Aorta (tissue), 5 donors: ENCODE data around the gene MTUS2. TPM values are rescaled to one million over a fixed set of nuclear protein-coding genes. Genes with fewer than 3 reads are reported as not detected.
"Not testable (repeated sequence)": the region's sequence is repeated elsewhere in the genome, so short reads cannot be mapped to it uniquely, and the experiment has no call there.

Experiments
- ATAC-seq: fragments of 200-7000 bp; cut with Tn5 transposase; one replicate; pipeline ENCODE4 v1.9.1; 2022; ENCODE audit warnings: moderate library complexity; ENCODE audit not compliant: low FRiP score
- DNase-seq, 2 donors: peaks; one replicate each; pipeline ENCODE4 v3.0.0-alpha.2; 2020
- H3K27ac ChIP-seq, 2 donors: one replicate each; pipeline ENCODE4 v1.5.1; 2013; ENCODE audit warnings: low read length in 2 of 2, mild to moderate bottlenecking in 2 of 2, moderate library complexity in 2 of 2, control low read depth in 1 of 2, inconsistent platforms in 1 of 2, low read depth in 1 of 2
- H3K27me3 ChIP-seq, 2 donors: one replicate each; pipeline ENCODE4 v1.6.1; 2013; ENCODE audit warnings: control low read depth in 1 of 2, low read length in 1 of 2, mild to moderate bottlenecking in 1 of 2, moderate library complexity in 1 of 2; ENCODE audit not compliant: insufficient read depth in 2 of 2, control insufficient read depth in 1 of 2
- H3K36me3 ChIP-seq, 2 donors: one replicate each; pipeline ENCODE4 v1.6.1; 2013; ENCODE audit warnings: control low read depth in 1 of 2, low read length in 1 of 2, mild to moderate bottlenecking in 1 of 2; ENCODE audit not compliant: insufficient read depth in 2 of 2, control insufficient read depth in 1 of 2
- H3K4me1 ChIP-seq, 2 donors: one replicate each; pipeline ENCODE4 v1.6.1; 2013; ENCODE audit warnings: low read length in 2 of 2, control low read depth in 1 of 2, mild to moderate bottlenecking in 1 of 2, moderate library complexity in 1 of 2; ENCODE audit not compliant: insufficient read depth in 2 of 2, control insufficient read depth in 1 of 2
- H3K4me3 ChIP-seq, 2 donors: one replicate each; pipeline ENCODE4 v1.5.1; 2013; ENCODE audit warnings: low read length in 2 of 2, control low read depth in 1 of 2, mild to moderate bottlenecking in 1 of 2
- H3K9me3 ChIP-seq: one replicate; pipeline ENCODE4 v1.6.1; 2013; ENCODE audit warnings: mild to moderate bottlenecking, low read length; ENCODE audit not compliant: control insufficient read depth
- WGBS, 2 donors: extraction: QIAGEN DNeasy Blood & Tissue Kit; methylation state at CpG; one replicate each; pipeline ENCODE4 v1.1.7; 2013; 5-methylcytosine and 5-hydroxymethylcytosine counted together
- intact Hi-C, 2 donors: fragments of 100-400 bp; cut with DNase I; formaldehyde crosslinking; loops; one replicate each; pipeline versions ENCODE4 v1.14.2 to v1.15.0; 2022
- polyA plus RNA-seq, 2 donors: library from polyadenylated mRNA; stranded (reverse); fragments of 200-250 nt; gene quantifications; one replicate each; pipeline ENCODE4 v1.2.3, GENCODE V29; 2013
- total RNA-seq, 2 donors: library from RNA; stranded (reverse); fragmentation: NEBNext Ultra II Directional; extraction: Animal tissue kit (Norgen Biotek cat#: 25700); gene quantifications; one replicate each; pipeline ENCODE4 v1.2.1, GENCODE V29; 2021
- donor health status: healthy with polysubstance abuse.
- donor health status: Bipolar disorder and iron deficiency.
- donor health status: DM: no; HTN: no; CAD: no.
- donor health status: DM: no; HTN: no; CAD: no.
- donor health status: DM: yes; HTN: yes; CAD: no.

MTUS2 gene
- total and polyA plus RNA-seq, 4 donors: 3.5 to 12.1 (median 8.6) TPM

- H3K4me1 ChIP-seq: peaks cover 0 to 2% of the 10 kb centered on the region in 2 donors
- 61 to 76% methylated on average over 1 of the region's 1 CpG for WGBS, 2 donors
- intact Hi-C loops: no loop called here
- H3K27me3 ChIP-seq: no peaks in the 10 kb centered on the region
- DNase-seq (no peak), ATAC-seq (no peak)
- peaks cover 0 to 3% of the 10 kb centered on the region in 2 donors for H3K36me3 ChIP-seq
- no peaks in the 10 kb centered on the region for H3K9me3 ChIP-seq
- no peak overlapping the region for H3K4me3 ChIP-seq
- no peak overlapping the region for H3K27ac ChIP-seq
Measured at GRCh38 chr13:29187584-29187983, 367.4 kb downstream of the MTUS2 start.

- no peak overlapping the region for H3K4me3 ChIP-seq
- WGBS, 2 donors: 94 to 97% methylated on average over 3 of the region's 3 CpGs
- intact Hi-C loops: no loop called here
- no peaks in the 10 kb centered on the region for H3K36me3 ChIP-seq
- H3K9me3 ChIP-seq: no peaks in the 10 kb centered on the region
- no peak for DNase-seq
- peaks cover 0 to 2% of the 10 kb centered on the region in 2 donors for H3K4me1 ChIP-seq
- H3K27ac ChIP-seq: no peak overlapping the region
- ATAC-seq: no peak
- no peaks in the 10 kb centered on the region for H3K27me3 ChIP-seq
Measured at GRCh38 chr13:29190298-29190697, 370.2 kb downstream of the MTUS2 start.

GRCh38 chr13:29193083-29193482 lies 372.9 kb downstream of the MTUS2 start:
- intact Hi-C loops: no loop called here
- WGBS, 2 donors: 57 to 79% methylated on average over 1 of the region's 1 CpG

GRCh38 chr13:29195456-29195855 lies 375.3 kb downstream of the MTUS2 start:
- intact Hi-C loops: no loop called here
- Histone ChIP-seq H3K4me1 (peaks cover 0 to 2% of the 10 kb centered on the region in 2 donors), H3K27me3 (no peaks in the 10 kb centered on the region), H3K36me3 (no peaks in the 10 kb centered on the region), H3K9me3 (no peaks in the 10 kb centered on the region), H3K4me3 (no peak overlapping the region), H3K27ac (no peak overlapping the region)
- DNase-seq (no peak), ATAC-seq (no peak)
- WGBS, 2 donors: 62 to 67% methylated on average over 3 of the region's 3 CpGs

More at GRCh38 chr13:29193083-29193482, 372.9 kb downstream of the MTUS2 start:
- DNase-seq (no peak), ATAC-seq (no peak)
- H3K4me3 ChIP-seq: no peak overlapping the region
- H3K4me1 ChIP-seq: peaks cover 0 to 2% of the 10 kb centered on the region in 2 donors
- H3K27me3 ChIP-seq: no peaks in the 10 kb centered on the region
- no peaks in the 10 kb centered on the region for H3K36me3 ChIP-seq
- H3K27ac ChIP-seq: no peak overlapping the region
- H3K9me3 ChIP-seq: no peaks in the 10 kb centered on the region

- intact Hi-C loops: no loop called here
- no peak for ATAC-seq
- Histone ChIP-seq H3K4me1 (peaks cover 0 to 2% of the 10 kb centered on the region in 2 donors), H3K27me3 (no peaks in the 10 kb centered on the region), H3K27ac (no peak overlapping the region), H3K4me3 (no peak overlapping the region), H3K36me3 (no peaks in the 10 kb centered on the region), H3K9me3 (no peaks in the 10 kb centered on the region)
- WGBS, 2 donors: 91 to 94% methylated on average over 2 of the region's 2 CpGs
- no peak for DNase-seq
Measured at GRCh38 chr13:29196409-29197074, 376.4 kb downstream of the MTUS2 start.

GRCh38 chr13:29202753-29203152 lies 382.6 kb downstream of the MTUS2 start:
- ATAC-seq, H3K27me3 ChIP-seq, H3K4me1 ChIP-seq, H3K4me3 ChIP-seq, H3K36me3 ChIP-seq, H3K9me3 ChIP-seq, intact Hi-C loops, H3K27ac ChIP-seq, DNase-seq: not testable (repeated sequence)
- WGBS, 2 donors: 85 to 87% methylated on average over 6 of the region's 6 CpGs

GRCh38 chr13:29204651-29205050 lies 384.5 kb downstream of the MTUS2 start:
- no peaks in the 10 kb centered on the region for H3K27me3 ChIP-seq
- no peak for DNase-seq
- no peak overlapping the region for H3K27ac ChIP-seq
- no peak for ATAC-seq
- intact Hi-C loops: no loop called here
- H3K4me1 ChIP-seq: peaks cover 0 to 2% of the 10 kb centered on the region in 2 donors
- 95 to 97% methylated on average over 13 of the region's 13 CpGs for WGBS, 2 donors
- H3K36me3 ChIP-seq: no peaks in the 10 kb centered on the region
- no peak overlapping the region for H3K4me3 ChIP-seq
- no peaks in the 10 kb centered on the region for H3K9me3 ChIP-seq

- no peak overlapping the region for H3K27ac ChIP-seq
- WGBS, 2 donors: 55 to 58% methylated on average over 4 of the region's 4 CpGs
- no peaks in the 10 kb centered on the region for H3K4me1 ChIP-seq
- intact Hi-C loops: loop anchor here in 1 of 2 donors (5.0 kb wide), 1 partner anchor 137 kb away; no protein-coding TSS in a partner anchor
- no peak overlapping the region for H3K4me3 ChIP-seq
- DNase-seq (no peak), ATAC-seq (no peak)
- H3K9me3 ChIP-seq: no peaks in the 10 kb centered on the region
- no peaks in the 10 kb centered on the region for H3K36me3 ChIP-seq
- H3K27me3 ChIP-seq: no peaks in the 10 kb centered on the region
Measured at GRCh38 chr13:29210676-29211075, 390.5 kb downstream of the MTUS2 start.

GRCh38 chr13:29211162-29211561 lies 391.0 kb downstream of the MTUS2 start:
- H3K36me3 ChIP-seq, H3K4me1 ChIP-seq, H3K27ac ChIP-seq, H3K9me3 ChIP-seq, ATAC-seq, H3K4me3 ChIP-seq, H3K27me3 ChIP-seq, DNase-seq: not testable (repeated sequence)
- intact Hi-C loops: loop anchor here in 1 of 2 donors (5.0 kb wide), 1 partner anchor 136 kb away; no protein-coding TSS in a partner anchor
- 89 to 90% methylated on average over 5 of the region's 5 CpGs for WGBS, 2 donors
